ENCODE measurements around the gene NMS. TPM values are rescaled to one million over a fixed set of nuclear protein-coding genes. Genes with fewer than 3 reads are reported as not detected.

The NMS gene
- total RNA-seq, 1 donor from 2014 or later, result not detected

DNA sequence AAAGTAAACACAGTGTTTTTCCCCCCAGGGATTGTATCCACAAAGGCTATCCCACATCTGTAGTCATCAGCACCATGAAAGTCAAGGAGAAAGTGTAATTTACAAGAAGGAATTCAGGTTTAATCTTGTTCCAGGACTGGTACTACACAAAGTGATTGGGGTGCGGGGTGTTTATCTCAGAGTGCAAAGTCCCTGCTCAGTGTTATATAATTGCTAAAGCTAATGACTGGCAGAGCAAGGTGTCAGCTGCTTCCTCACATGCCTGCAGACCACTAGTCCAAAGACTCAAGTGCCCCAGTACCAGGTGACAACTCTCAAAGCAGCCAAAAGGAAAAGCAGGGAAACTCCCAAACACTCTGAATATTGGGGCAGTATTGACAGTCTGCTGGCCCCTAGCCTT lies 52.1 kb downstream of the NMS start:
- TF ChIP-seq, protein P1, sequence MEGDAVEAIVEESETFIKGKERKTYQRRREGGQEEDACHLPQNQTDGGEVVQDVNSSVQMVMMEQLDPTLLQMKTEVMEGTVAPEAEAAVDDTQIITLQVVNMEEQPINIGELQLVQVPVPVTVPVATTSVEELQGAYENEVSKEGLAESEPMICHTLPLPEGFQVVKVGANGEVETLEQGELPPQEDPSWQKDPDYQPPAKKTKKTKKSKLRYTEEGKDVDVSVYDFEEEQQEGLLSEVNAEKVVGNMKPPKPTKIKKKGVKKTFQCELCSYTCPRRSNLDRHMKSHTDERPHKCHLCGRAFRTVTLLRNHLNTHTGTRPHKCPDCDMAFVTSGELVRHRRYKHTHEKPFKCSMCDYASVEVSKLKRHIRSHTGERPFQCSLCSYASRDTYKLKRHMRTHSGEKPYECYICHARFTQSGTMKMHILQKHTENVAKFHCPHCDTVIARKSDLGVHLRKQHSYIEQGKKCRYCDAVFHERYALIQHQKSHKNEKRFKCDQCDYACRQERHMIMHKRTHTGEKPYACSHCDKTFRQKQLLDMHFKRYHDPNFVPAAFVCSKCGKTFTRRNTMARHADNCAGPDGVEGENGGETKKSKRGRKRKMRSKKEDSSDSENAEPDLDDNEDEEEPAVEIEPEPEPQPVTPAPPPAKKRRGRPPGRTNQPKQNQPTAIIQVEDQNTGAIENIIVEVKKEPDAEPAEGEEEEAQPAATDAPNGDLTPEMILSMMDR (IDR thresholded peaks at IDR 0.05; ENCODE audit: unreplicated experiment), result no peak
- H3K36me3 Mint-ChIP-seq (ENCODE audit: low read depth, unreplicated experiment), result no peaks in the 10 kb centered on the region
- peaks cover 4% of the 10 kb centered on the region for H3K27me3 Mint-ChIP-seq (ENCODE audit: unreplicated experiment)
- no peak overlapping the region for H3K27ac Mint-ChIP-seq (ENCODE audit: unreplicated experiment)
- no peaks in the 10 kb centered on the region for H3K9me3 Mint-ChIP-seq (ENCODE audit: unreplicated experiment)
- no peak overlapping the region for H3K4me3 Mint-ChIP-seq (ENCODE audit: unreplicated experiment)
- no peak for DNase-seq (ENCODE audit: low spot score)
- no peaks in the 10 kb centered on the region for H3K4me1 Mint-ChIP-seq (ENCODE audit: unreplicated experiment)

DNA sequence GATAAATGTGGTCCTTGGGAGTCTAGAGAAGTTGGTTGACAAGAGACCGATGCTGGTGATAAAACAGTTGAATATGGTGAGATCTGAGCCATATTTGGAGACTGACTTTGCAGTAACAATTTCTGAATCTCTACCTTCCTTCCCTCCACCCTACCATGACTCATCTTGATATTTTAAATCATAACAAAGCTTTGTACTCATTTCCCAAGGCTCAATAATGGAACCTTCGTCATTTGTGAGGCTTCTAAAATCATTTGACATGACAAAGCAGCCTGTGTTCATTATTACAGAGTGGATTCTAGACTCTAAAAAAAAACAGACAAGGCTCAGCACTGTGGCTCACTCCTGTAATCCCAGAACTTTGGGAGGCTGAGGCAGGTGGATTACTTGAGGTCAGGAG lies 54.0 kb downstream of the NMS start:
- Mint-ChIP-seq H3K27ac (ENCODE audit: unreplicated experiment) (no peak overlapping the region), H3K4me1 (ENCODE audit: unreplicated experiment) (peaks cover 5% of the 10 kb centered on the region), H3K4me3 (ENCODE audit: unreplicated experiment) (no peak overlapping the region), H3K27me3 (ENCODE audit: unreplicated experiment) (peaks cover 4% of the 10 kb centered on the region), H3K36me3 (ENCODE audit: low read depth, unreplicated experiment) (no peaks in the 10 kb centered on the region), H3K9me3 (ENCODE audit: unreplicated experiment) (no peaks in the 10 kb centered on the region)
- no peak for DNase-seq (ENCODE audit: low spot score)
- TF ChIP-seq, protein P1 (IDR thresholded peaks at IDR 0.05; ENCODE audit: unreplicated experiment), result no peak

DNA sequence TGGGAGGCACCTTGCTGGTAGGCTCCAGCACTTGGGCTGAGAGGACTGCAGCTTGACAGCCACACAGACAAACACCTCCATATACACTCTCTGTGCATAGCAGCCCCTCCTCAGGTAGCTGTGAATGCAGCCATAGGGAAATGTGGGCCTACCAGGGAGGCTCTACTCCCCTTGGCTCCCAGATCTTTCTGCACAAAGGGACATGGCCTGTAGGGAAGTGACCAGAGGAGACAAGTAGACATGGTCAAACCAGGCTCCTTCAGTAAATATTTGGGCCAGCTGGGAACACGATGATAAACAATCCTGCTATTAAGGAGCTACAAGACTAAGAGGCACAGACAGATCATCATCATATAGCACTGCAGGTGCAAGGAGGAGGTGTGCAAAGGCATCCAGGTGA lies 56.6 kb downstream of the NMS start:
- no peak overlapping the region for H3K27ac Mint-ChIP-seq (ENCODE audit: unreplicated experiment)
- TF ChIP-seq, protein P1 (IDR thresholded peaks at IDR 0.05; ENCODE audit: unreplicated experiment), result no peak
- no peaks in the 10 kb centered on the region for H3K9me3 Mint-ChIP-seq (ENCODE audit: unreplicated experiment)
- H3K4me3 Mint-ChIP-seq (ENCODE audit: unreplicated experiment), result no peak overlapping the region
- no peaks in the 10 kb centered on the region for H3K36me3 Mint-ChIP-seq (ENCODE audit: low read depth, unreplicated experiment)
- no peak for DNase-seq (ENCODE audit: low spot score)
- H3K27me3 Mint-ChIP-seq (ENCODE audit: unreplicated experiment), result peaks cover 4% of the 10 kb centered on the region
- H3K4me1 Mint-ChIP-seq (ENCODE audit: unreplicated experiment), result peaks cover 5% of the 10 kb centered on the region

DNA sequence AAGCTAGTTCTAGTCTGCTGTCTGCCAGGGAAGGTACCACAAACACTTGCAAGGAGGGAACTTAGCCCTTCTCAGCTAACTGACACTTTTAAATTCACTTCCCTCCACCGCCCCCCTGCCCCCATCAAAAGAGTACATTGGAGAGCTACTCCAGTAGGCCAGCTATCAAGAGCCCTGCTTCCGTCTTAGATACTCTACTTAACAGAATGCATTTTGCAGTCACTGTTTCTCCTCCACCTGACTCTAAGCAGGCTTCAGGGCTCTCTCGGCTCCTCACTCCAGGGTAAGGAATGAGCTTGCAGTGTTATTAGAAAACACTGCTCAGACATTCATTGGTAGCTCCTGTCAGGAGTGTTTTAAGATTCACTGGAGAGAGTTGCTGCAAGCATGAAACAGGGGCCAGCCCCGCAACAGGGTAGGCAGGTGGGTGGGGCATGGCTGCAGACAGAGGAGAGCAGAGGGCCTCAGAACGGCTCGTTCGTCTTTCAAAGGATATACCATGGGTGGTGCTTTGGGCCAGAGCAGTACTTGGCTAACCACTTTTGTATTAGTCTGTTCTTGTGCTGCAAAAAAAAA lies 57.2 kb downstream of the NMS start:
- TF ChIP-seq, protein P1 (IDR thresholded peaks at IDR 0.05; ENCODE audit: unreplicated experiment), result no peak
- H3K9me3 Mint-ChIP-seq (ENCODE audit: unreplicated experiment), result no peaks in the 10 kb centered on the region
- H3K36me3 Mint-ChIP-seq (ENCODE audit: low read depth, unreplicated experiment), result no peaks in the 10 kb centered on the region
- no peak overlapping the region for H3K4me3 Mint-ChIP-seq (ENCODE audit: unreplicated experiment)
- no peak for DNase-seq (ENCODE audit: low spot score)
- H3K4me1 Mint-ChIP-seq (ENCODE audit: unreplicated experiment), result peaks cover 5% of the 10 kb centered on the region
- peaks cover 4% of the 10 kb centered on the region for H3K27me3 Mint-ChIP-seq (ENCODE audit: unreplicated experiment)
- H3K27ac Mint-ChIP-seq (ENCODE audit: unreplicated experiment), result no peak overlapping the region

DNA sequence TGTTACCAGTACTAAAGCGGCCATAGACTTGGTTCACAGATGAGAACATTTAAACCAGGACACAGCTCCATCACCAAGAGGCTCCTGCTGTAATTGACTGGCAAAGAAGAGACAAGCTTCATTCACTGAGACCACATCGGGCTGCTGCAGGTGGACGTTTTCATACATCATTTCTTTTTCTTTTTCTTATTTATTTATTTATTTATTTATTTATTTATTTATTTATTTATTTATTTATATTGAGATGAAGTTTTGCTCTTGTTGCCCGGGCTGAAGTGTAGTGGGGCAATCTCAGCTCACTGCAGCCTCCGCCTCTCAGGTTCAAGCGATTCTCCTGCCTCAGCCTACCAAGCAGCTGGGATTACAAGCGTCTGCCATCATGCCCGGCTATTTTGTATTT lies 58.9 kb downstream of the NMS start:
- no peak for DNase-seq (ENCODE audit: low spot score)
- Mint-ChIP-seq H3K27ac (ENCODE audit: unreplicated experiment) (no peak overlapping the region), H3K4me3 (ENCODE audit: unreplicated experiment) (no peak overlapping the region), H3K4me1 (ENCODE audit: unreplicated experiment) (peaks cover 5% of the 10 kb centered on the region), H3K36me3 (ENCODE audit: low read depth, unreplicated experiment) (no peaks in the 10 kb centered on the region), H3K27me3 (ENCODE audit: unreplicated experiment) (peaks cover 4% of the 10 kb centered on the region), H3K9me3 (ENCODE audit: unreplicated experiment) (no peaks in the 10 kb centered on the region)
- TF ChIP-seq, protein P1 (IDR thresholded peaks at IDR 0.05; ENCODE audit: unreplicated experiment), result no peak

Data from endothelial cell (in vitro differentiated cells).